Osteoblast (primary cell): ENCODE measurements around the gene STARD9. TPM values are rescaled to one million over a fixed set of nuclear protein-coding genes. Genes with fewer than 3 reads are reported as not detected.

ENCODE experiments used
- DNase-seq: peaks from one replicate; pipeline ENCODE4 v3.0.0; 2011; ENCODE audit warnings: low spot score, mixed read lengths; ENCODE audit not compliant: insufficient read length; ENCODE audit errors: missing footprints
- H2AFZ ChIP-seq: 2 replicates; pipeline ENCODE4 v1.6.0; 2011; ENCODE audit warnings: mild to moderate bottlenecking, low read length
- H3K27ac ChIP-seq: 2 replicates; pipeline ENCODE4 v1.5.1; 2011; ENCODE audit warnings: mild to moderate bottlenecking, low read depth, low read length, moderate library complexity
- H3K27me3 ChIP-seq: 2 replicates; pipeline ENCODE4 v1.6.0; 2012; ENCODE audit warnings: mild to moderate bottlenecking, control low read depth, inconsistent platforms, low read length, moderate library complexity; ENCODE audit not compliant: insufficient read depth
- H3K36me3 ChIP-seq: 2 replicates; pipeline ENCODE4 v1.5.1; 2011; ENCODE audit warnings: mild to moderate bottlenecking, low read length, control low read depth, moderate library complexity; ENCODE audit not compliant: insufficient read depth
- H3K4me1 ChIP-seq: 2 replicates; pipeline ENCODE4 v1.5.1; 2011; ENCODE audit warnings: mild to moderate bottlenecking, low read length, control low read depth, moderate library complexity; ENCODE audit not compliant: insufficient read depth
- H3K4me2 ChIP-seq: 2 replicates; pipeline ENCODE4 v1.6.0; 2011; ENCODE audit warnings: mild to moderate bottlenecking, low read length; ENCODE audit not compliant: insufficient read depth
- H3K4me3 ChIP-seq: fragments of 200-600 bp; sonication (generic); 3 replicates; pipeline ENCODE4 v1.5.1; 2012; ENCODE audit warnings: mild to moderate bottlenecking, low read length, inconsistent platforms; ENCODE audit not compliant: insufficient read depth
- H3K79me2 ChIP-seq: 2 replicates; pipeline ENCODE4 v1.6.0; 2012; ENCODE audit warnings: mild to moderate bottlenecking, low read length, control low read depth, inconsistent platforms; ENCODE audit not compliant: insufficient read depth
- H3K9me3 ChIP-seq: 2 replicates; pipeline ENCODE4 v1.5.1; 2011; ENCODE audit warnings: low read depth, low read length, control low read depth
- H4K20me1 ChIP-seq: 2 replicates; pipeline ENCODE4 v1.6.0; 2012; ENCODE audit warnings: mild to moderate bottlenecking, low read length, control low read depth; ENCODE audit not compliant: insufficient read depth
- total RNA-seq: library from RNA; depleted of rRNA; stranded (reverse); fragments of >200 nt; gene quantifications from 2 replicates; pipeline ENCODE4 v1.2.3, GENCODE V29; 2012
- TF ChIP-seq, protein P1 (sequence below): IDR thresholded peaks from 2 replicates; pipeline ENCODE4 v1.5.1; 2011; ENCODE audit warnings: mild to moderate bottlenecking, low read depth, low read length, moderate library complexity; ENCODE audit errors: extremely low read depth

The STARD9 gene
- total RNA-seq, 1 donor, result 9.4 TPM

- no peak for DNase-seq
- Histone ChIP-seq H3K4me1 (no peaks in the 10 kb centered on the region), H3K79me2 (peaks cover 1% of the 10 kb centered on the region), H3K4me2 (no peak overlapping the region), H3K4me3 (no peak overlapping the region), H3K36me3 (peaks cover 72% of the 10 kb centered on the region), H3K27ac (no peak overlapping the region), H3K27me3 (no peaks in the 10 kb centered on the region), H2AFZ (no peak overlapping the region), H4K20me1 (peaks cover 5% of the 10 kb centered on the region), H3K9me3 (no peaks in the 10 kb centered on the region)
- TF ChIP-seq, protein P1, sequence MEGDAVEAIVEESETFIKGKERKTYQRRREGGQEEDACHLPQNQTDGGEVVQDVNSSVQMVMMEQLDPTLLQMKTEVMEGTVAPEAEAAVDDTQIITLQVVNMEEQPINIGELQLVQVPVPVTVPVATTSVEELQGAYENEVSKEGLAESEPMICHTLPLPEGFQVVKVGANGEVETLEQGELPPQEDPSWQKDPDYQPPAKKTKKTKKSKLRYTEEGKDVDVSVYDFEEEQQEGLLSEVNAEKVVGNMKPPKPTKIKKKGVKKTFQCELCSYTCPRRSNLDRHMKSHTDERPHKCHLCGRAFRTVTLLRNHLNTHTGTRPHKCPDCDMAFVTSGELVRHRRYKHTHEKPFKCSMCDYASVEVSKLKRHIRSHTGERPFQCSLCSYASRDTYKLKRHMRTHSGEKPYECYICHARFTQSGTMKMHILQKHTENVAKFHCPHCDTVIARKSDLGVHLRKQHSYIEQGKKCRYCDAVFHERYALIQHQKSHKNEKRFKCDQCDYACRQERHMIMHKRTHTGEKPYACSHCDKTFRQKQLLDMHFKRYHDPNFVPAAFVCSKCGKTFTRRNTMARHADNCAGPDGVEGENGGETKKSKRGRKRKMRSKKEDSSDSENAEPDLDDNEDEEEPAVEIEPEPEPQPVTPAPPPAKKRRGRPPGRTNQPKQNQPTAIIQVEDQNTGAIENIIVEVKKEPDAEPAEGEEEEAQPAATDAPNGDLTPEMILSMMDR, result no peak
Measured at GRCh38 chr15:42728972-42729371, 153.6 kb downstream of the STARD9 start.

DNA sequence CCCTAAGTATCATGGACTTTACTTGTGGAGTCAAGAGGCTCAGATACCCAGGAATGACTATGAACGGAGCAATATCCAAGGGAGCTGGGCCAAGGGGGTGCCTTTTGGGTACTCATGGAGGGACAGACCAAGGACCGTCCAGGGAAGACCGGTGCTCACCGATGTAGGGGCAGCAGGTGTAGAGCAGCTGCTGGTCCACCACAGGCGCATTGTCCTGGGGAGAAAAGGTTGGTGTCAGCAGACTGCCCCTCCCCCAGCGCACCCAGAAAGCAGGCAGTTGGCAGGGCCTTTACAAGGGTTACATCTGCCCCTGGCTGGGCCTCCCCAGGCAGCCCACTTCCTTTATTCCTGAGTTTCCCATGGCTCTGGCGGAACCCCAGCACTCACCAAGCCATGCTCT lies 154.0 kb downstream of the STARD9 start:
- Histone ChIP-seq H3K4me2 (no peak overlapping the region), H4K20me1 (peaks cover 8% of the 10 kb centered on the region), H3K36me3 (peaks cover 72% of the 10 kb centered on the region), H3K27ac (no peak overlapping the region), H3K27me3 (no peaks in the 10 kb centered on the region), H3K9me3 (no peaks in the 10 kb centered on the region), H3K79me2 (peaks cover 5% of the 10 kb centered on the region), H3K4me3 (no peak overlapping the region), H3K4me1 (no peaks in the 10 kb centered on the region), H2AFZ (no peak overlapping the region)
- TF ChIP-seq, protein P1, result no peak
- DNase-seq, result peak; percentile 41

GRCh38 chr15:42730135-42730534 lies 154.7 kb downstream of the STARD9 start:
- peaks cover 72% of the 10 kb centered on the region for H3K36me3 ChIP-seq
- DNase-seq, result peak; percentile 48

DNA sequence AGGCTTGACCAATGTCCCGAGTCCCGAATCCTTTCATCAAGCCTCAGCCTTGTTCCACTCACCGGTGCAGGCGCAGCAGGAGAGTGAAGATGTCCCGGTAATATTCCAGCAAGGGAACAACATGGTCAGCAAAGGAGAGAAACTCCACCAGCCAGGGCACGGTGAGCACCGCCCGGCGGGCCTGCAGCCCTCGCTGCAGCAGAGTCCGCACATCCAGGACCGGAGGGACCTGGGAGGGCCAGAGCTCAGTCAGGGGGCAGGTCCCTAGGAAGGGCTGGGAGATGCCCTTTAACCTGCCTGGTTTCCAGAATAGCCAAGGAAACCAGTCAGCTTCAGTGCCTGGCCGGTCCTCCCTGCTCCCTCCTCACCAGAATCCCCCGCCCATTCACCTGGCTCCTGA lies 155.1 kb downstream of the STARD9 start:
- no peak for DNase-seq

More at GRCh38 chr15:42730135-42730534, 154.7 kb downstream of the STARD9 start:
- Histone ChIP-seq H3K27ac (no peak overlapping the region), H3K4me3 (no peak overlapping the region), H3K4me1 (no peaks in the 10 kb centered on the region), H4K20me1 (peaks cover 11% of the 10 kb centered on the region), H3K9me3 (no peaks in the 10 kb centered on the region), H3K27me3 (no peaks in the 10 kb centered on the region), H3K4me2 (no peak overlapping the region), H3K79me2 (peaks cover 10% of the 10 kb centered on the region), H2AFZ (no peak overlapping the region)
- TF ChIP-seq, protein P1, result no peak

More for the DNA sequence above, 155.1 kb downstream of the STARD9 start:
- Histone ChIP-seq H3K27me3 (no peaks in the 10 kb centered on the region), H3K27ac (no peak overlapping the region), H3K4me1 (no peaks in the 10 kb centered on the region), H3K9me3 (no peaks in the 10 kb centered on the region), H3K4me2 (no peak overlapping the region), H4K20me1 (peaks cover 14% of the 10 kb centered on the region), H3K4me3 (no peak overlapping the region), H3K36me3 (peaks cover 70% of the 10 kb centered on the region), H2AFZ (no peak overlapping the region), H3K79me2 (peaks cover 14% of the 10 kb centered on the region)
- TF ChIP-seq, protein P1, result no peak
